HG02763 (cell line): ENCODE results near the gene KRTAP5-5.
"Not testable (repeated sequence)": the region's sequence is repeated elsewhere in the genome, so short reads cannot be mapped to it uniquely, and the experiment has no call there.

Source experiments
- ATAC-seq: cut with Tn5 transposase; IDR thresholded peaks from one replicate; pipeline ENCODE4 v1.9.1; 2021; ENCODE audit warnings: mild to moderate bottlenecking, moderate library complexity; ENCODE audit not compliant: unreplicated experiment

KRTAP5-5 gene

DNA sequence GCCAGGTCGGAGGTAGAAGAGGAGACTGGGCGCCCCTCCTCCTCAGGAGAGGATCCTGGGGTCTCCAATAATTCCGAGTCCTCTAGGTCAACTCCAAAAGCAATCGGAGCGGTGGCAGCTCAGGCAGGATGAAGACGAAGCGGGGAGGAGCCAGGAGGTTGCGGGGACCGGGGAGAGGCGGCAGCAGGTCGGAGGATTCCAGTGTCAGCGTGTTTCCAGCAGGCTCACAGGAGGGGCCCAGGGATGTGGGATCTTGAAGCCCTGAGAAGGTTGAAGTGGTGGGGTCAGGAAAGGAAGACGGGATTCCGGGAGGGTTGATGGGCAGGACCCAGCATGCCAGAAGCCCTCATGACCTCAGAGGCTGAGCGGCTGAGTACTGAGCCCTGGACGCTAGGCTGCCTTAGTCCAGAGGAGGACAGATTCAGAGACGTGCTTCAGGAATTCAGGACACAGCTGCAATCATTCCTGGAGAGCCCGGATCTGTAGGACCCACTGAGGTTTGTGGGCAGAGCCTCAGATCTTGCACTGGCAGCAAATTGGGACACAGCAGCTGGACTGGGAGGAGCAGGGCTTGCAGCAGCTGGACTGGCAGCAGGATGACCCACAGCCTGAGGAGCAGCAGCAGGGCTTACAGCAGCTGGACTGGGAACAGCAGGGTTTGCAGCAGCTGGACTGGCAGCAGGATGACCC lies 22.3 kb upstream of the KRTAP5-5 start:
- not testable (repeated sequence) for ATAC-seq

DNA sequence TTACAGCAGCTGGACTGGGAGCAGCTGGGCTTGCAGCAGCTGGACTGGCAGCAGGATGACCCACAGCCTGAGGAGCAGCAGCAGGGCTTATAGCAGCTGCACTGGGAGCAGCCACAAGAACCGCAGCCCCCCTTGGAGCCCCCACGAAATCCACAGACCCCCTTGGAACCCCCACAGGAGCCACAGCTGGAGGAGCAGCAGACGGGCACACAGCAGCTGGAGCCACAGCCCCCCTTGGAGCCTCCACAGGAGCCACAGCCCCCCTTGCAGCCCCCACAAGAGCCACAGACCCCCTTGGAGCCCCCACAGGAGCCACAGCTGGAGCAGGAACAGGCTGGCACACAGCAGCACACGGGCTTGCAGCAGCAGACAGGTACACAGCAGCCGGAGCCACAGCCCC lies 21.7 kb upstream of the KRTAP5-5 start:
- ATAC-seq: not testable (repeated sequence)

DNA sequence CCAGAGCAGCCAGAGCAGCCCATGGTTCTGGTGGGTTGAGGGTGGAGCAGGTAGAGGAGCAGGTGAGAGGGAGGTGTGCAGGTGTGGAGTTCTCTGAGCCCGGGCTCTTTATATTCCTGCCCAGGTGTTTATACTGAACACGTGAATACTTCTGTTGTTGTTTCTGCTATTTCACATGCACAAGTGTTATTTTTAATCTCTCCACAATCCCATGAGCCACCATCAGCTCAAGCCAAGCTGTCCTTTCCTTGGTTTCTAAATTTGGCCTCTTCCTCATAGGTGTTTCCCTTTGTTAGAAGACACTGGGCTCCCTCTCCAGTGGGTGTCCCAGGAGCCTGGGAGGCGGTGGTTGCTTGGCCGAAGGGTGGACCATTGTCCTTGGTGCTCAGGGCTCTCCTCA lies 21.2 kb upstream of the KRTAP5-5 start, which contains the start of gene KRTAP5-3:
KRTAP5-3 (minus strand) TSS at position 101 of the 400 bp plus-strand sequence; CDS start at position 23, 78 bp downstream.
- ATAC-seq: no peak

DNA sequence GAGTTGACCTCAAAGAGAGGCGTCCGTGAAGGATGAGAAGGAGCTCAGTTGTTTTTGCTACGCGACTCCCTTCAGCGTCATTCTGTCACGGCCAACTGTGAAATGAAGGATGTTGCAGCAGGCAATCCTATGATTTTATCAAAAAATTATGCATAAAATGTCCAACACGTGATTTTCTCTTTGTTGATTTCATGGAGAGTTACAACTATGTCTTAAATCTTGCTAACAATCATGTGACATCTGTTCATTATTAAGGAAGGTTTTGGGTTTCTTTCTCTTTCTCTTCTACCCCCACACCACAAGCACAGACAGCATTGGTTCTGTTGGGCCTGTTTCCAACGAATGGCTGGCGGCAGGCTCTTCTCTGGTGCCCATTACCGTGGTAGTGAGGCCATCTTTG lies 11.3 kb upstream of the KRTAP5-5 start:
- no peak for ATAC-seq

DNA sequence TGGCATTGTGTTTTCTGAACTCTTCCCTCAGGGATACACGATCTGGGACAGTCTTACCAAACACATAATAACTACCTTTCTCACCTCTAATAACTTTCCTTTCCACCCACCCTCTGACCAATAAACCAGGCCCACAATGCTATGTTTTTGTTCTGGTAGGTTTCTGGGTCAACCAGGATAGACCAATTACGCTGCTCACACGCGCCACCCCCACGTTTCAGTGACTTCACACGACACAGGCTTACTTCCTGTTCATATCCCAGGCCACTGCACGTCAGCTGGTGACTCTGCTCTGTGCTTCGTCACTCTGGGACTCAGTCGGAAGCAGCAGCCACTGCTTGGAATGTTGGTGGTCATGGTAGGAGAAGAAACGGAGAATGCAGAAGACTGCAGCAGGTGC lies 10.1 kb upstream of the KRTAP5-5 start:
- ATAC-seq: no peak

DNA sequence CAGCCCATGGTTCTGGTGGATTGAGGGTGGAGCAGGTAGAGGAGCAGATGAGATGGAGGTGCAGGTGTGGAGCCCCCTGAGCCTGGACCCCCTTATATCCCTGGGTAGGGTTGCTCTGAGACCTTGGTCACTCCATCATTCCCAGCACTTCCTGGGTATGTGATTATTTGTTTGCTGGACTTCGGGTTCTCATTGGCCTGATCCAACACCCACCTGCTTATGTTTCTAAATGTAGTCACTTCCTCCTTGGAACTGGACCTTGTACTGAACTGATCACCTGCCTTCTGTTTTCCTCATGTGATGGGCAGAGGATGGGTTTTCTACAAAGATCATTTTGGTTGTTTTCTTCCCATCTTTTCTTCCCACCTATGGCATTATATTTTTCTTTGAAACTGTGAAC lies 7.5 kb upstream of the KRTAP5-5 start, which contains the start of gene KRTAP5-4:
KRTAP5-4 (minus strand) TSS at position 53 of the 400 bp plus-strand sequence; CDS start at position 8, 45 bp downstream.
- no peak for ATAC-seq

DNA sequence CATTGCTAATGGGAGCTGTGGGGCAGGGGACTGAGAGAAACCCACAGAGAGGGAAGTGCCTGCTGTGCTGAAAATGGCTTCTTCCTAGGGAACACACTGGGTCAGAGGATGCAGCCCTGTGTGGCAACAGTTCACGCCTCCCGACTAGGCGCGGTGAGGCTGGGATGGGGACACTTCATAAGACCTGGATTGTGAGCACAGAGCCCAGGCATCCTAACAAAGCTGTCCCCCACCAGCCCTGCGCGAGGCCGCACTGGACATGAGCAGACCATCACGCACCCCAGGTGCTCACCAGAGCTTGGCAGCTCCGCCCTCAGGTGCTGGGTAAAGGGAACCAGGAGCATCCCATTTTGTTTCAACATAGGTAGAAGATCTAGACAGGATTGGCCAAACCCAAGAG lies 5.9 kb upstream of the KRTAP5-5 start:
- ATAC-seq: no peak

DNA sequence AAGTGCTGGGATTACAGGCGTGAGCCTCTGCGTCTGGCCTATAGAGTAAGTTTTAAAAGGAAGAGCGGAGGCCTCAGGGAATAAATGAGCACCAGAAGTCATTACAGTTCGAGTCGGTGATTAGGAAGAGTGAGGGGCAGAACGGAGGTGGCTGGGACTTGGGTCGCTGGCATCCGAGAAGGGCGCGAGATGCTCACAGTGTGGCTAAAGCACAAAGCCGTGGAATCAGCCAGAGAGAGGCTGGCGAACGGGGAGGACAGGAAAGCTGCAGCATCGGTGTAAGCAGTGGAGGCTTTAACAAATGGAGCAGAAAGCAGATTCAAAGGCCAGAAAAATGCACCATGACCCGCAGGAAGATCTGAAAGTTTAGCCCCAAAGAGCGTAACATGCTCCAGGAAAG lies 5.0 kb upstream of the KRTAP5-5 start:
- no peak for ATAC-seq

DNA sequence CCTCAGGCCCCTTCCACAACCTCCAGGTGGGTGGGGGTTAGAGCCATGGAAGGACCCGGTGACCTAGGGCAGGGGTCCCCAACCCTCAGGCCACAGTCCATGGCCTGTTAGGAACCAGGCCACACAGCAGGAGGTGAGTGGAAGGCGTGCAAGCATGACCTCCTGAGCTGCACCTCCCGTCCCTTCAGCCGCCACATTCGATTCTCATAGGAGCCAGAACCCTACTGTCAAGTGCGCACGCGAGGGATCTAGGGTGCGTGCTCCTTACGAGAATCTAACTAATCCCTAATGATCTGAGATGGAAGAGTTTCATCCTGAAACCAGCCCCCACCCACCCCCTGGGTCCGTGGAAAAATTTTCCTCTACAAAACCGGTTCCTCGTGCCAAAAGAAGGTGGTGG lies 4.0 kb upstream of the KRTAP5-5 start:
- ATAC-seq: no peak

DNA sequence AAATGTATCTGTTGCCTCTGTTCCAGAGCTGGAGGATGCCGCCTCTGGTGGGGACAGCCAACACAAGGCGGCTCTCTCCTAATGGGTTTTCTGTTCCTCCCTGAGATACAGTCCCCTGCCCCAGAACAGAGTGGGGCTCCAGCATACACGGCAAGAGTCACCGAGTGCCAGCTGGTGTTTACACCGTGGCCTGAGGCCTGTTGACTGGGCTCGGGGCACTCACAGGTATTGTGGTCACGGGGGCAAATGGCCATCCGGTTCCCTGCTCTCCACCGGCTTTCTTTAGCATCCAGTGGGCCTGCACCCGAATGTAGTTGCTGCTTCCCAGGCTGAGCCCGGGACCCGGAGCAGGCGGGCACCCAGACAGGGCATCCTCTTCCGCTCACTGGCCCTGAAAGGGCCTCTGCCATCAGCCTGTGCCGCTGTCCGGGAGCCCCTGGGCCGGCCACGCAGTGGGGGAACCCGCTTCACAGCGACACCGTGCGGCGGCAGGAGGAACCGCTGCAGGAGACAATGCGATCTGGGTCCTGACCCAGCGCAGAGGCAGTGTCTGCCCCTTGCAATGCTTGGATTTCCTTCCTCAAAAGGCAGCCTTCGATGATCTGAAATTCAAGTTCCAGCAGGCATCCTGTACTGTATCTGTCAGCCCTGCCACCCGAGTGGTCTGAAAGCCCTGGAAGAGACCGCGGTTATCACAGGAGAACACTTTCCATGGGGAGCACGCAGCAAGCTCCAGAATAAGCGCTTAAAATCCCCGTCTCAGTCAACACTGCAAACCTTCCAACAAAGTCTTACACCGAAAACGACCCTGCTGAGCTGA lies 859 bp upstream of the KRTAP5-5 start:
- no peak for ATAC-seq

DNA sequence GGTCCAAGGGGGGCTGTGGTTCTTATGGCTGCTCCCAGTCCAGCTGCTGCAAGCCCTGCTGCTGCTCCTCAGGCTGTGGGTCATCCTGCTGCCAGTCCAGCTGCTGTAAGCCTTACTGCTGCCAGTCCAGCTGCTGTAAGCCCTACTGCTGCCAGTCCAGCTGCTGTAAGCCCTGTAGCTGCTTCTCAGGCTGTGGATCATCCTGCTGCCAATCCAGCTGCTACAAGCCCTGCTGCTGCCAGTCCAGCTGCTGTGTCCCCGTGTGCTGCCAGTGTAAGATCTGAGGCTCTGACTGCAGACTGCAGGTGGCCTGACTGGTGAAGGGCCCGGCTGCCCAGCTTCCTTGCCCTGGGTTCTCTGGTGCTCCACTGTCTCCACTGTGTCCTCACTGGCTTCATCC lies 696 bp downstream of the KRTAP5-5 start:
- ATAC-seq: no peak

DNA sequence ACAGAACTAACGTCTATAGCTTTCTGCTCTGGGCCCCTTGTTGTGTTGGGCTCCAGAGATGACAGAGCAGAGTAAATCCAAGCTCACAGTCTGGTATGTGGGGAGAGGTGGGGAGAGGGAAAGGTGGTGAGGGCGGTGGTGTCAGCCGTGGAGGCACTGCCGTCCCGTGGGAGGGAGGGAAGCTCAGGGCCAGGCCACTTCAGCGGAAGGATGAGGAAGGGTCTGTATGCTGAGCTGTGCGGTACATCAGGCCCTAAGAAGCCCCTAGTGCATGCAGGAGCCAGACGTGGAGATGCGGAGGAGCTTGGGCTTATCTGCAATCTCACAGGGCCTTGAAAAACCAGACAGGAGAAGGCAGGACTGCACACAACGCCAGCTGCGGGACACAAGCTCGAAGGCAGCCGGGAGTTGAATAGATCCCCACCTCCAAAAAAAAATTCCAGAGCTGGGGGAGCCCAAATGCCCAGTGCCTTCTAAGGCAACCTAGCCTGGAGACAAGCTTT lies 1.5 kb downstream of the KRTAP5-5 start:
- ATAC-seq: no peak

DNA sequence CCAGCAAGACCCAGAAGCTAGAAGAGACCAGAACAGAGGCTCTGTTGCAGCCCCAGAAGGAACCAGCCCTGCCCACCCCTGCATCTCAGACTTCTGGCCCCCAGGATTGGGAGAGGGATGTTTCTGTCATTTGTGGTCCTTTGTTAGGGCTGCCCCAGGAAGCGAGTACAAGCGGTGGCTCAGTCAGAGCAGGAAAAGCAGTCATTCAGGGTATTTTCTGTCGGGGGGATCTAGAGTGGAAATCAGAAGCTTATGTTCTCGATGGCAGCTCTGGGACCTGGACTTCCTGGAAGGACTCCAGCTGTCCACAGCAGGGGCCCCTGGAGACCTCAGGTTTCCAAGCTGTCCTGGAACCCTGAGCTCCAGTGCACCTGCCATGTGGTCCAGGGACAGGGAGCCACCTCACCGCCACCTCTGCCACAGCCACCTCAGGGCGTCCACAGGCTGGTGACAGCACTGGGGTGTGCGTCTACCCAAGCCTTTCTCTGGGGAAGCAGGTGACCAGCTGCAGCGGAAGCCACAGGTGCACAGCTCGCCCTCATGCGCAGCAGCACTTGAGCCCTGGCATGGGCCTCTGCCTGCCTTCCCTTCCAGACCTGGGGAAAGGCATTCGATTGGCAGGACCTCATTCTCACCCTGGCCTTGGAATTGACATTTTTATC lies 2.6 kb downstream of the KRTAP5-5 start:
- ATAC-seq: no peak

DNA sequence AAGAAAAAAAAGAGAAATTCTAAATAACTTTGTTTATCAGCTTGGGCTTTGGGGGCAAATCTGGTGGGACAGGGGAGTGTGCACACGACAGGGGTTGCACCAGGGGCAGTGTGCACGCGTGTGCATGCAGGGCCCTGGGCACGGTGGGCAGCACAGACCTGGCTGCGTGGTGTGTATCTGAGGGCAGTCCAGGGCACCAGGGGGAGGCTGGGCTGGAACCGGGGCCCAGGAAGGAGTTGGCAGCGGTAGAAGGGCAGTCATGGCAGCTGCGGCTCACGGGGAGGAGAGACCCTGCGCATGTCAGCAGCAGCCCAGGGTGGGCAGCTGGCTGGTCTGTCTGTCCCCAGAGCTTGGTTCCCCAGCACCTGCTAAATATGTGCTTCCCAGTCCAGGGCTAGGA lies 4.3 kb downstream of the KRTAP5-5 start:
- no peak for ATAC-seq

DNA sequence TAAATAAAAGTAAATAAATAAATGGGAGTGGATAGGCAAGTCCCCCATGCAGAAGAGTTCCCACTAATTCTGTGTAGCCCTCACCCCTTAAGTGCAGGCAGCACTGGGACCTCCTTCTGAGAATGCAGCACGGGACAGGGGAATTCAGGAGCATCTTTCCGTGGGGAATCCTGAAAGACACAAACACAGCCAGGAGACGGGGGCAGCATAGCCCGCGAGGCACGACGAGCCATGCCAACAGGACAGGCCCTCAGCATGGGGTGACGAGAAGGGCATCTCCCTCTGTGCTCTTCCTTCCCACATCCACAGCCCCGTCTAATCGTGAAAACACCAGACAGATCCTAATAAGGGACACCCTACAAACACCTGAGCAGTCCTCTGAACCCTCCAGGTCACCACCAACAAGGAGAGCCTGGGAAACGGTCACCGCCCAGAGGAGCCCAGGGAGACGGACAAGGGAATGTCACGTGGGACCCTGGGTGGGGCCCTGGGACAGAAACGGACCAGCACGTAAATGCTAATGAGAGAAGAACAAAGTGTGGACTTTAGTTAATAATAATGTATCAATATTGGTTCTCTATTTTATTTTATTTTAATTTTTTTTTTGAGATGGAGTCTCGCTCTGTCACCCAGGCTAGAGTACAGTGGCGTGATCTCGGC lies 6.8 kb downstream of the KRTAP5-5 start:
- ATAC-seq: no peak

DNA sequence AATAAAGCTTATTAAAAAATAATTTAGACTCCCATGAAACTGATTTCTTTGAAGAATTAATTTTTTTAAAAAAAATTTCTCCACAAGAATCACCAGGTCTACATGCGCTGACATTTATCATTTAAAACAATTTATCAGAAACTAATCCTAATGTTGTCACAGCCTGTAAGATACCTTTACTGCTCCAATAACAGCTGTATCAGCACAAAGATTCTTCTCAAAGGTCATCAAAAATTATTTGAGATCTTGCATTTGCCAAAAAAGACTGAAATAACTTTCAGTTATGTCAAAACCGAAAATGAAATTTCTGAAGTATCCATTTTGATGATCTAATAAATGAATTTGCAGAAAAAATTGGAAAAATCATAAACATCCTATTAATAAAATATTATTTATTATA lies 8.1 kb downstream of the KRTAP5-5 start:
- ATAC-seq: no peak

DNA sequence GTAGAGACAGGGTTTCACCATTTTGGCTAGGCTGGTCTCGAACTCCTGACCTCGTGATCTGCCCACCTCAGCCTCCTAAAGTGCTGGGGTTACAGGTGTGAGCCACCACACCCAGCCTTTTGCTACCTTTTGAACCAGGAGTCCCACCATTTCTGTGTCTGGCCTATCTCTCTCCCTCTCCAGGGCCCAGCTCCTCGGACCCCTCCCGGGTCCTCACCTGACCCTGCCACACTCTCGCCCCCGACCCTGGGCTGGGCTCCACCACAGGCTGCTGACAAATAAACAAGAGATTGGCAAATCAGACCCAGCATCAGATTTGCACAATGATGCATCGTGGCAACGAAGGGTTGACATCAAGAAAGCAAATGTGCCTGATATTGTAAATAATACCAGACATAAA lies 8.8 kb downstream of the KRTAP5-5 start:
- ATAC-seq: no peak

DNA sequence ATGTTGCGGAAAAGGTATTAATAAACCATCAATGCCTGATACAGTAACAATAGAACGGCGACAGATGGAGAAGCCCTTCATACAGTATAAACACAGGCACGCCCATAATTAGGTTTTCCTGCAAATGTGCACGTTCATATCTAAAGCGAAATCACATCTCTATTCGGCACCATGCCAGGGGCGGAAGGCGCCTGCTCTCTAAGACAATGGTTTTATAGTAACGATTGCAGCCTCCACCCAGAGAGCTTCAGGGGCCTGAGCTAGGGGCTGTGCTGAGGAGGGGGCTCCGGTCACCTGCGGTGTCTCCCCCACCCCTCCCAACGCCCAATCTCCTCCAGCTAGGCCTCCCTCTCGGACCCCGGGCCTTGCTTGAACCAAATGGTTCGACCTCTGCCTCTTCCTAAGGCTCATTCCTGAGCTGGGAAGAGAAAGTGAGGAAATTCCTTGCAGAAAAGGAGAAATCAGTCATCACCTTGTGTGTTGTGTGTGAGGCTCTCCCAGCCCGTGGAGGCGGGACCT lies 9.6 kb downstream of the KRTAP5-5 start:
- ATAC-seq: no peak

DNA sequence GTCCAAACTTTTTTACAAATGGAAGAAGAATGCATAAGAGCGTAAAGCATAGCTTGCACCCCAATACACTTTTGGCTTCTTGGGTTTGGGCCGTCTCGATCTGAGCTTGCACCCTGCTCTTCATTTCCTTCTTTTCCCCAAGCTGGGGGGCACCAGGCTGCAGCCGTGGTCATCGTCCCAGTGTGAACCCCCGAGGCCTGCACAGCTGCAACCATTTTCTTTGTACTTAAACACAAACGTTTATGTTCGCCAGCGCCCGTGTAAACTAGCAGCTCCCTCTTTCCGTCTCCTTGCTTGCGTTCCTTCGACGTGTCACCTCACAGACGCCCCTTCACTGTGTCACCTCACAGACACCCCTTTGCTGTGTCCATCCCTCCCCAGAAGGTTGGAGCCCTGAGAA lies 10.1 kb downstream of the KRTAP5-5 start:
- no peak for ATAC-seq

DNA sequence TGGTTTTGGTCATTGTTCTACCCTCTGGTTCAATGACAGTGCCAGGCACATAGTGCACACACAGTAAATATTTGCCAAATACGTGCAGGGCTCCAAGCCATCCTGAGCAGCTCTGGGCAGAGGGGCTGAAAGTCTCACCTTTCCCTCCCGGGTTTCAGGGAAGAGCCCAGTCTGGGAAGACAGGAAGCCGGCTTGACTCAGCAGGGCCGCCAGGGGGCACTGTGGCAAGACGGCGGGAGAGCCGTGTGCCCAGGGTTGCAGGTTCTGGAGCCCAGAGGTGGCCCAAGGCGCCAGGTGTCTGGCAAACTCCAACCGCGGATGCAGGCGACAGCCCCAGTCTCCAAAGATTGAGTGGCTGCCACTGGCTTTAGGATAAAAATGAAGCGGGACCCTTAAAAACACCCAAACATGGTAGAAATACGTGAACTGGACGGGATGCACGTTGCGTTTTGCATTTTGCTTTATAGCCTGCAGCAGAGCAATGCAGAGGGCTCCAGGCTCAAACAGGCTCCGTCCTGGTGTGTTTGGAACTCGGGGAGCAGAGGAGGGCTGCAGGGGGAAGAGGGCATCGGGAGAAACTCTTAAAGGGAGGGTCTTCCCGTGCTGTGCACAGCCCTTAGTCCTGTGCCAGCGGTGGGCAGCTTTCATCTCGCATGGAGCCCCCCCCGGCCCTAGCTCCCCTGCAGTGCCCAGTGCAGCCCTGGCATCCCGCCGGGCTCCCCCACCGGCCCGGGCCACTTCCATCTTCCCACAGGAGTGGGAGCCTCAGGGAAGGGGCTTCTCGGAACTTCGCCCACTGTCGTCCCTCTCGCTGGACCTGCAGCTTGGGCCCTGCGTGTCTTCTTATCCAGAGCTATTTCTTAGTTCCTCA lies 10.7 kb downstream of the KRTAP5-5 start:
- no peak for ATAC-seq
